Lung (tissue), 12 donors: ENCODE measurements around the gene SPPL2B. TPM values are rescaled to one million over a fixed set of nuclear protein-coding genes. Genes with fewer than 3 reads are reported as not detected.
"Not testable (repeated sequence)": the region's sequence is repeated elsewhere in the genome, so short reads cannot be mapped to it uniquely, and the experiment has no call there.

Experiments
- ATAC-seq: fragments of 200-7000 bp; cut with Tn5 transposase; one replicate; pipeline ENCODE4 v1.9.1; 2020; ENCODE audit warnings: moderate number of reproducible peaks; ENCODE audit not compliant: insufficient read depth, low FRiP score
- DNase-seq, 3 donors: peaks; one replicate each; pipeline ENCODE4 v3.0.0-alpha.2; 2013 to 2017
- H3K27ac ChIP-seq, 2 donors: one replicate each; pipeline ENCODE4 v1.5.1; 2013; ENCODE audit warnings: mild to moderate bottlenecking in 2 of 2, moderate library complexity in 2 of 2, control low read depth in 1 of 2, inconsistent platforms in 1 of 2, low read depth in 1 of 2, low read length in 1 of 2
- H3K27me3 ChIP-seq, 3 donors: one replicate each; pipeline ENCODE4 v1.5.1; 2013; ENCODE audit warnings: low read length in 2 of 3; ENCODE audit not compliant: control insufficient read depth in 3 of 3, insufficient read depth in 3 of 3
- H3K36me3 ChIP-seq, 4 donors: one replicate each; pipeline ENCODE4 v1.5.1; 2013; ENCODE audit warnings: low read length in 4 of 4, mild to moderate bottlenecking in 1 of 4, moderate library complexity in 1 of 4; ENCODE audit not compliant: control insufficient read depth in 4 of 4, insufficient read depth in 4 of 4
- H3K4me1 ChIP-seq, 5 donors: one replicate each; pipeline ENCODE4 v1.5.1; 2013; ENCODE audit warnings: low read length in 5 of 5, mild to moderate bottlenecking in 2 of 5, moderate library complexity in 1 of 5; ENCODE audit not compliant: control insufficient read depth in 5 of 5, insufficient read depth in 5 of 5
- H3K4me3 ChIP-seq: one replicate; pipeline ENCODE4 v1.5.1; 2013; ENCODE audit warnings: mild to moderate bottlenecking, control low read depth, moderate library complexity
- H3K9ac ChIP-seq, 2 donors: one replicate each; pipeline ENCODE4 v1.5.1; 2013; ENCODE audit warnings: low read length in 2 of 2, control low read depth in 1 of 2; ENCODE audit not compliant: insufficient read depth in 1 of 2
- H3K9me3 ChIP-seq, 4 donors: one replicate each; pipeline ENCODE4 v1.5.1; 2013; ENCODE audit warnings: low read length in 3 of 4, mild to moderate bottlenecking in 1 of 4, moderate library complexity in 1 of 4; ENCODE audit not compliant: control insufficient read depth in 4 of 4, insufficient read depth in 3 of 4
- WGBS, 2 donors: extraction: QIAGEN DNeasy Blood & Tissue Kit; methylation state at CpG; one replicate each; pipeline ENCODE4 v1.1.7; 2013; 5-methylcytosine and 5-hydroxymethylcytosine counted together
- polyA plus RNA-seq, 2 donors: library from polyadenylated mRNA; stranded (reverse); fragments of 200-250 nt; gene quantifications; one replicate each; pipeline ENCODE4 v1.2.1, GENCODE V29; 2013
- total RNA-seq, 2 donors: library from RNA; depleted of rRNA in 1 of 2; stranded (reverse); fragments of >200 nt in 1 of 2; gene quantifications; one replicate each; pipeline ENCODE4 v1.2.1, GENCODE V29; 2014 to 2021
- TF ChIP-seq, protein P1 (sequence below): IDR thresholded peaks from 2 replicates; pipeline ENCODE4 v1.5.1; 2012; ENCODE audit warnings: mild to moderate bottlenecking; ENCODE audit errors: control extremely low read depth, extremely low read depth
- donor health status: control.
- donor health status: control.
- donor health status: Bipolar disorder and iron deficiency.
- donor health status: healthy.
- donor health status: DM: yes; HTN: yes; CAD: no.

SPPL2B gene
- total and polyA plus RNA-seq, 4 donors = 34.4 to 86.1 (median 48.8) TPM

DNA sequence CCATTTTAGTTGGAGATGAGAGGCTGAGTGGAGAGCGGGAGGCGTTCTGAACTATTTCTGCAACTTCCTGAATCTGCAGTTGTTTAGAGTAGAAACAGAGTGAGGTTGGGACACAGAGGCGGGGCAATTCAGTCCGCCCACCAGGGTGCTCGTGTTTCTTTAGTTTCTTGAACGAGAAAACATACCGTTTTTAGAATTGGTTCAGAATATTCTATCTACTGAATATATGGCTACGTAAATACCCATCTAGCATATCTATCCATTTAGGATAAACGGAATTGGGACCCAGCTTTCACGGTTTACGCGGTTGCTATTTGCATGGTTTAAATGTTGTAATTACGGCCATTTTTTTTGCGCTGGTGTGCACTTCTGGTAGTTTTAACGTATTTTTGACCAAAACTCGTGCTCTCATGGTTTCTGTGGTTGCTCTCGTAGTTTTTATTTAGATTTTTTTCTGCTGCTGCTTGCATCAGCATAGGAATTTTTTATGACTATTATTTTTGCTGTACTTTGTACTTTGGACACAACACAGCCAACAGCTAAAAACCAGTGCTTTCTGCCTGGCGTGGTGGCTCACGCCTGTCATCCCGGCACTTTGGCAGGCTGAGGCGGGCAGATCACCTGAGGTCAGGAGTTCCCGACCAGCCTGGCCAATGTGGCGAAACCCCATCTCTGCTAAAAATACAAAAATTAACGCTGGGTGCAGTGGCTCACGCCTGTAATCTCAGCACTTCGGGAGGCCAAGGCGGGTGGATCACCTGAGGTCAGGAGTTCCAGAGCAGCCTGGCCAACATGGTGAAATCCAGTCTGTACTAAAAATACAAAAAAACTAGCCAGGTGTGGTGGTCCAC lies 66.2 kb downstream of the SPPL2B start:
- Histone ChIP-seq H3K4me3 (no peak overlapping the region), H3K4me1 (no peaks in the 10 kb centered on the region), H3K36me3 (no peaks in the 10 kb centered on the region), H3K9me3 (peaks cover 0 to under 1% (median 0%) of the 10 kb centered on the region in 4 donors), H3K27ac (no peak overlapping the region), H3K27me3 (no peaks in the 10 kb centered on the region), H3K9ac (no peak overlapping the region)
- WGBS, 2 donors = 32 to 56% methylated on average over 27 of the region's 27 CpGs
- TF ChIP-seq, protein P1, sequence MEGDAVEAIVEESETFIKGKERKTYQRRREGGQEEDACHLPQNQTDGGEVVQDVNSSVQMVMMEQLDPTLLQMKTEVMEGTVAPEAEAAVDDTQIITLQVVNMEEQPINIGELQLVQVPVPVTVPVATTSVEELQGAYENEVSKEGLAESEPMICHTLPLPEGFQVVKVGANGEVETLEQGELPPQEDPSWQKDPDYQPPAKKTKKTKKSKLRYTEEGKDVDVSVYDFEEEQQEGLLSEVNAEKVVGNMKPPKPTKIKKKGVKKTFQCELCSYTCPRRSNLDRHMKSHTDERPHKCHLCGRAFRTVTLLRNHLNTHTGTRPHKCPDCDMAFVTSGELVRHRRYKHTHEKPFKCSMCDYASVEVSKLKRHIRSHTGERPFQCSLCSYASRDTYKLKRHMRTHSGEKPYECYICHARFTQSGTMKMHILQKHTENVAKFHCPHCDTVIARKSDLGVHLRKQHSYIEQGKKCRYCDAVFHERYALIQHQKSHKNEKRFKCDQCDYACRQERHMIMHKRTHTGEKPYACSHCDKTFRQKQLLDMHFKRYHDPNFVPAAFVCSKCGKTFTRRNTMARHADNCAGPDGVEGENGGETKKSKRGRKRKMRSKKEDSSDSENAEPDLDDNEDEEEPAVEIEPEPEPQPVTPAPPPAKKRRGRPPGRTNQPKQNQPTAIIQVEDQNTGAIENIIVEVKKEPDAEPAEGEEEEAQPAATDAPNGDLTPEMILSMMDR = no peak
- DNase-seq (peak in 1 of 3 donors; percentile 13), ATAC-seq (no peak)

DNA sequence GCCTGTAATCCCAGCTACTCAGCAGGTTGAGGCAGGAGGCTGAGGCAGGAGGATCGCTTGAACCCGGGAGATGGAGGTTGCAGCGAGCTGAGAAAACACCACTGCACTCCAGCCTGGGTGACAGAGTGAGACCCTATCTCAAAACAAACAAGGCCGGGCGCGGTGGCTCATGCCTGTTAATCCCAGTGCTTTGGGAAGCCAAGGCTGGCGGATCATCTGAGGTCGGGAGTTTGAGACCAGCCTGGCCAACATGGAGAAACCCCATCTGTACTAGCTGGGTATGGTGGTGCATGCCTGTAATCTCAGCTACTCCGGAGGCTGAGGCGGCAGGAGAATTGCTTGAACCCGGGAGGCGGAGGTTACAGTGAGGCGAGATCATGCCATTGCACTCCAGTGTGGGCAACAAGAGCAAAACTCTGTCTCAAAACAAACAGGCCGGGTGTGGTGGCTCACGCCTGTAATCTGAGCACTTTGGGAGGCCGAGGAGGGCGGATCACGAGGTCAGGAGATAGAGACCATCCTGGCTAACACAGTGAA lies 66.9 kb downstream of the SPPL2B start:
- H3K4me3 ChIP-seq, H3K27ac ChIP-seq, H3K9ac ChIP-seq, H3K36me3 ChIP-seq, H3K27me3 ChIP-seq, ATAC-seq, H3K9me3 ChIP-seq, DNase-seq, H3K4me1 ChIP-seq: not testable (repeated sequence)
- WGBS, 2 donors = 88 to 95% methylated on average over 18 of the region's 18 CpGs

DNA sequence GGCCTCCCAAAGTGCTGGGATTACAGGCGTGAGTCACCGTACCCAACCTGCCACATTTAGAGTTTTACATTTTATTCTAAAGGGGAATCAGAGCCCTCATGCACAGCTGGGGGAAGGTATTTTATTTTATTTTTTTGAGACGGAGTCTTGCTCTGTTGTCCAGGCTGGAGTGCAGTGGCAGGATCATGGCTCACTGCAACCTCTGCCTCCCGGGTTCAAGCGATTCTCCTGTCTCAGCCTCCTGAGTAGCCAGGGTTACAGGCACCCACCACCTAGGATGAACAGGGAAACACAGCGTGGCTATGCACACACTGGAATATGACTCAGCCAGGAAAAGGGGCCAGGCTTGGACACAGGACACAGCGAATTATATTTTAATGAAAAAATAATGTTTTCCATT lies 68.7 kb downstream of the SPPL2B start:
- DNase-seq, H3K9me3 ChIP-seq, ATAC-seq, H3K36me3 ChIP-seq, H3K4me3 ChIP-seq, H3K27me3 ChIP-seq, H3K9ac ChIP-seq, H3K4me1 ChIP-seq, H3K27ac ChIP-seq: not testable (repeated sequence)
- WGBS, 2 donors = 93 to 98% methylated on average over 7 of the region's 7 CpGs

DNA sequence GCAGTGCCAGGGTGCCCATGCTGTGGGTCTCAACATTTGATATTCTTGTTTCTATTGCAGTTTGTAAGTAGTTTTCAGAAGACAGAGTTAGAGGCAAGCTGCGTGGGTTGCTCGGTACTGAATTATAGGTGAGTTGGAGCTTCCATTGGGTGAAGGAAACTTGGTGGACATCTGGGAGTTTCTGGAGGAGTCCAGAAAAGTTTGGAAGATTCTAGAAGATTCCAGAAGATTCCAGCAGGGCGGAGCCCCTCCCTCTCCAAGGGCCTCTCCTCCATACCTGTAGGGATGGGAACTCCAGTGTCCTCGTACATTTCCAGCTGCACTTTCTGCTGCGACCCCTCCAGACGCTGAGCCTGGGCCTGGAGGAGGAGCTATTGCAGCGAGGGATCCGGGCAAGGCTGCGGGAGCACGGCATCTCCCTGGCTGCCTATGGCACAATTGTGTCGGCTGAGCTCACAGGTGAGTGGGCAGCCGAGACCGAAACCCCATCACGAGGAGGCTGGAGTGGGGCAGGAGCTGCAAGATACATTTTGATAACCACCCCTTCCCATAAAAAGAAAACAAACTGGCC lies 70.3 kb downstream of the SPPL2B start:
- no peaks in the 10 kb centered on the region for H3K4me1 ChIP-seq
- 81 to 88% methylated on average over 14 of the region's 14 CpGs for WGBS, 2 donors
- DNase-seq = no peak
- ATAC-seq = no peak
- H3K4me3 ChIP-seq = no peak overlapping the region
- no peaks in the 10 kb centered on the region for H3K9me3 ChIP-seq
- no peaks in the 10 kb centered on the region for H3K27me3 ChIP-seq
- no peak overlapping the region for H3K9ac ChIP-seq
- no peak overlapping the region for H3K27ac ChIP-seq
- TF ChIP-seq, protein P1 = no peak
- H3K36me3 ChIP-seq = no peaks in the 10 kb centered on the region
